ENCODE data around the gene SLC8A2.

SLC8A2 gene

GRCh38 chr19:47381121-47381520, 90.6 kb downstream of the SLC8A2 start:
- DNase-seq (ENCODE audit: low spot score) = no peak

DNA sequence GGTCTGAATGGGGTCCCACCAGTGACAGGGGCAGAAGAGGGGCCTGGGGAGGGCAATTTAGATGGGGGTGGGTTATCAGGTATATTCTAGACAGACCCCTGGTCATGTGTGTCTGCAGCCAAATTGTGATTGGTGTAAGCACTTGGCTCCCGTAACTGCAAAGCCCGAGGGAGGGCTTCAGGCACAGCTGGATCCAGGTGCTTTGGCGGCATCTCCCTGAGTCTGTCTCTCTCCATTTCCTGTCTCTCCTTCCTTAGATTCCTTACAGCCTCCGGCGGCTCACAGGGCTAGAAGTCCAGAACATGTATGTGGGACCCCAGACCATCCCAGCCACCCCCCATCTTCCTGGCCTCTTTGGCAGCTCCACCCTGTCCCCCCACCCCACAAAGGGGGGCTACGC, 91.1 kb downstream of the SLC8A2 start:
- DNase-seq (ENCODE audit: low spot score) = no peak

GRCh38 chr19:47379381-47379938, 92.2 kb downstream of the SLC8A2 start:
- peak; percentile 7 for DNase-seq (ENCODE audit: low spot score)

DNA sequence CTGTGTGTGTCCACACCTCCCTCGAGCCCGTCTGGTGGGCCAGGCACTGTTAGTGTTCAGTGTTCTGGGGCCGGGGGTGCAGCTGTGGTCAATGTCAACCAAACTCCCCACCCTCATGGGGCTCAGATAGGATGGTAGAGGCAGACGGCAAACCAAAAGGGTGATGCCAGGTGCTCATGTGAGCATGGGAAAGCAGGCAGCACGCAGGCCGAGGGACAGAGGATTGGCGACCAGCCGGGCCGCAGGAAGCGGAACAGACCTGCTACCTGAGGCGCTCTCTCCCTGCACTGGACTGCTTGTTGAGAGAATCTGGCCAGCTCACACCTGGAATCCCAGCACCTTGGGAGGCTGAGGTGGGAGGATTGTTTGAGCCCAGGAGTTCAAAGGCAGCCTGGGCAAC, 93.4 kb downstream of the SLC8A2 start:
- DNase-seq (ENCODE audit: low spot score) = no peak
